GM10847 (cell line): ENCODE data around the gene SLC12A6.

Source experiments
- POLR2A ChIP-seq: IDR thresholded peaks from 2 replicates; pipeline ENCODE4 v1.6.1; 2011; ENCODE audit not compliant: insufficient read length; ENCODE audit errors: extremely low read depth

The SLC12A6 gene

GRCh38 chr15:34358948-34359347 lies 21.4 kb upstream of the SLC12A6 start:
- no peak for TF ChIP-seq POLR2A

- no peak for TF ChIP-seq POLR2A
Observed at GRCh38 chr15:34358367-34358766, 20.8 kb upstream of the SLC12A6 start.

- no peak for TF ChIP-seq POLR2A
Observed at GRCh38 chr15:34357653-34358052, 20.1 kb upstream of the SLC12A6 start.

- no peak for TF ChIP-seq POLR2A
Observed at GRCh38 chr15:34355241-34355640, 17.7 kb upstream of the SLC12A6 start.

GRCh38 chr15:34354286-34354685 lies 16.7 kb upstream of the SLC12A6 start:
- no peak for TF ChIP-seq POLR2A

- no peak for TF ChIP-seq POLR2A
Observed at GRCh38 chr15:34353627-34354026, 16.0 kb upstream of the SLC12A6 start.

GRCh38 chr15:34349769-34350168 lies 12.2 kb upstream of the SLC12A6 start:
- no peak for TF ChIP-seq POLR2A

- no peak for TF ChIP-seq POLR2A
Observed at GRCh38 chr15:34348735-34349300, 11.2 kb upstream of the SLC12A6 start.

GRCh38 chr15:34347951-34348638 lies 10.5 kb upstream of the SLC12A6 start:
- TF ChIP-seq POLR2A: no peak

GRCh38 chr15:34342737-34343575 lies 5.4 kb upstream of the SLC12A6 start, which contains the start of the genes NOP10 and NUTM1:
TSS of gene NOP10 (minus strand) at chr15:34343136. CDS start at chr15:34343073, 63 bp downstream.
TSS of gene NUTM1 (plus strand) at chr15:34343315. CDS start at chr15:34343697, 382 bp downstream.
- peak; percentile 81 for TF ChIP-seq POLR2A

- no peak for TF ChIP-seq POLR2A
Observed at GRCh38 chr15:34341381-34342212, 4.0 kb upstream of the SLC12A6 start.

- no peak for TF ChIP-seq POLR2A
Observed at GRCh38 chr15:34339946-34340345, 2.4 kb upstream of the SLC12A6 start.

GRCh38 chr15:34338347-34338746 lies 766 bp upstream of the SLC12A6 start:
- no peak for TF ChIP-seq POLR2A

- no peak for TF ChIP-seq POLR2A
Observed at GRCh38 chr15:34336991-34337556, 507 bp downstream of the SLC12A6 start.
